Ureter (tissue), 1 donor: ENCODE measurements around the gene HES5. TPM values are rescaled to one million over a fixed set of nuclear protein-coding genes. Genes with fewer than 3 reads are reported as not detected.
"Not testable (repeated sequence)": the region's sequence is repeated elsewhere in the genome, so short reads cannot be mapped to it uniquely, and the experiment has no call there.

Experiments used
- DNase-seq: peaks from one replicate; pipeline ENCODE4 v3.0.0-alpha.2; 2020; ENCODE audit warnings: low spot score
- total RNA-seq: library from RNA; stranded (reverse); gene quantifications from one replicate; pipeline ENCODE4 v1.2.4, GENCODE V29; 2023
- donor health status: DM: yes; HTN: yes; CAD: no.

HES5 gene
- total RNA-seq, 1 donor from 2014 or later, result 0.57 TPM

DNA sequence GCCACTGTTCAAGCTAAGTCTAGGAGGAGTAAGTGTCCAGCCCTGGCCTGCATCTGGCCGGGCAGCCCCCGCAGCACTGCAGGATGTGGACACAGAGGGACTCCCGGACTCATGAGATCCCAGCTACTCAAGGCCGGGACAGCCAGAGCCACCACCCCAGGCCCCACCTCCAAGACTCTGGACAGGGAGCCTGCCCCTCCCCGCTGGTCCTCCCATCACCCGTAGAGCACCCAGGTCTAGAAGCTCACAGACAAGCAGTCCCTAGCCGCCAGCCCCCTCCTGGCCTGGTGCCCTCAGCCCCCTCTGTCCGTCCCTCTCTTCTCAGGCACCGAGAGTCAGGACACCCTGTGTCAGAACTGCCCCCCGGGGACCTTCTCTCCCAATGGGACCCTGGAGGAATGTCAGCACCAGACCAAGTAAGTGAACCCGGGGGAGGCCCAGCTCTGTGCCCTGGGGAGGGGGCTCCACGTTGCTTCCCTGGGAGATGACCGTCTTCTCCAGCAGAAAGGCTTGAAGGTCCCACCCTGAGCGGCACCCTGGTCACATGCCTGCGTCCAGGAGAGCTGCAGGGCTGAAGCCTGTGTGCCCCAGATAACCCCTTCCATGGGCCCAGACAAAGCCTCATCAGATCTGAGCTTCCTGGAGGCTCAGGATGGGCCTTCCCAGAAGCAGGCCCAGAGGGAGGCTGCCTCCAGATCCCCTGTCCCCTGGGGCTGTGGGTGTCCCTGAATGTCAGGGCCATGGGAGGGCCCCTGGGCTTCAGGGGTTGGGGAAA, 30.4 kb upstream of the HES5 start:
- no peak for DNase-seq

DNA sequence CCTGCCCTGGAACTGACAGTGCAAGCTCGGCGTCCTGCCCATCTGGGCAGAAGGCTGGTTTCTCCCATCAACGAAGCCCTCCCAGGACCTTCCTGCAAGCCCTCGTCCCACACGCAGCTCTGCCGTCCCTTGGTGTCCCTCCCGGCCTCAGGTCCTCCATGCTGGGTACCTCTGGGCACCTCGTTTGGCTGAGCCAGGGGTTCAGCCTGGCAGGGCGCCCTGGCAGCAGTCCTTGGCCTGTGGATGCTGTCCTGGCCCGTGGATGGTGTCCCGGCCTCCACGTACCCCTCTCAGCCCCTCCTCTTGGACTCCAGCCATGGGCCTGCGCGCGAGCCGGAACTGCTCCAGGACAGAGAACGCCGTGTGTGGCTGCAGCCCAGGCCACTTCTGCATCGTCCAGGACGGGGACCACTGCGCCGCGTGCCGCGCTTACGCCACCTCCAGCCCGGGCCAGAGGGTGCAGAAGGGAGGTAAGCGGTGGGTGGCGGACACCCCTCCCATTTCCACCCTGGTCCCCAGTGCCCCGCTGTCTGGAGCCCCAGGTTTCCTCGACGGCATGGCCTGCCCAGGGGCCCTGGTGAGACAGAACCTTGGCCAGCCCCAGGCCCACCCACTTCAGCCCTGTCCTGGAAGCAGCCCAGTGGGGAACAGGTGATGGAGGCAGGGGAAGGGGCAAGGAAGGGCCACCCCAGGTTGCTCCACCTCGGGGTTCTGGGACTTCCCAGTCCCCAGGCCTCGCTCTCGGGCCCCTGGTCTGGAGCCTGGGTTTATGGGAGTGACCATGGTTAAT, 29.6 kb upstream of the HES5 start:
- no peak for DNase-seq

DNA sequence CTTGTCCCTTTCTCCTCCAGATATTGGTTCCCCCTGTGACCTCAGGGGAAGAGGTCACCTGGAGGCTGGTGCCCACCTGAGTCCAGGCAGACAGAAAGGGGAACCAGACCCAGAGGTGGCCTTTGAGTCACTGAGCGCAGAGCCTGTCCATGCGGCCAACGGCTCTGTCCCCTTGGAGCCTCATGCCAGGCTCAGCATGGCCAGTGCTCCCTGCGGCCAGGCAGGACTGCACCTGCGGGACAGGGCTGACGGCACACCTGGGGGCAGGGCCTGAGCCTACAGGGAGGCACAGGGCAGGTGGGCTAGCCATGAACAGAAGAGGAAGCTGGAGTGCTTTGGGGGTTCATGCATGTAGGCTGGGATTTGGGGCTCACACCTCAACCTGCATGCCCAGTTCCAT, 28.8 kb upstream of the HES5 start:
- no peak for DNase-seq

DNA sequence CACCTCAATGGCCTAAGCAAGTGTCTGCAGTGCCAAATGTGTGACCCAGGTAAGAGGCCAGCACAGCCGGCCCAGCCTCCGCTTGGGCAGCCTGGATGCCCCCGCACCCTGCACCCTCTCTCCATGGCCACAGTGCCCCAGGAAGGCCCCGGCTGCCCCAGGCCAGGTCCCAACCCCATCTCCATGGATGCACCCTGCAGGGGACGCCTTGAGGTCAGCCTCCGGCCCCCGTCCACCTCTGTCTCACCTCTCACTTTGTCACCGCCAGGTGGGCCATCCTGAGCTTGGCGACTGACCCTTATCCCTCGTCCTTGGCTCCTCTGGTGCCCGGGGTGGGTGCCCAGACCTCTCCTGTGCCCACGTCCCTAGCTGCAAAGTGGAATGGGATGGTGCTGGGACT, 28.4 kb upstream of the HES5 start:
- DNase-seq, result no peak

DNA sequence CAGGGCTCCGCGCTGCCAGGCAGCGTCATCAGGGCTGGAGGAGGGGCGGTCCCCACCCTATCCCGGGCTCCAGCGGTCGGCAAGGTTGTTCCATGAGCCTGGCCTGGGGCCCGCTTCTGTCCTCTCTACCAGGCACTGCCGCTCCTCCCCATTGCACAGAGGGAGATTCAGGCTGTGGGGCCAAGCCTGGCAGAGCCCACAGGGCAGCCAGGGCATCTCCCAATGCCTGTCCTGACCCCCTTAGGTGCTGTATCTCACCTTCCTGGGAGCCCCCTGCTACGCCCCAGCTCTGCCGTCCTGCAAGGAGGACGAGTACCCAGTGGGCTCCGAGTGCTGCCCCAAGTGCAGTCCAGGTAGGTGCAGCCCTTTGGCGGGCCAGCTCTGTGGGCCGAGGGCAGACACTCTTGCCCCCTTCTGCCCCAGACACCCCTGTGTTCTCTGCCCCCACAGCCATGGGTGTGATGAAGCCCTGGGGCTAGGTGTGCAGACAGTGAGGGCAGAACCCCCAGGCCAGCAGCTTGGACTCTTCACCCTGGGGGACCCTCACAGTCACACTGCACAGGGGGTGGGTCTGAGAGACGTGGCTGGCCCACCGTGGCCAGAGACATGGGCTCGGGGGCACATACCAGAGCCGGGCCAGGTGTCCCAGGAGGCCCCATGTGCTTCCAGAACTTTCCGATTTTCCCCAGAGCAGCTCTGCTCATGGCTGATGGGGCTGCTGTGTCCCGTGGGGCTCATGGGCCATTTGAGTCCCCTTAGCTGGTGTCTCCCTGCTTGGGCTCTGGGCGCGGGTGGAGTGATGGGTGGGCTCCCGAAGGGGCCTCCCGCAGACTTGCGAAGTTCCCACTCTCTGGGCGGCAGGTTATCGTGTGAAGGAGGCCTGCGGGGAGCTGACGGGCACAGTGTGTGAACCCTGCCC, 27.7 kb upstream of the HES5 start:
- no peak for DNase-seq

DNA sequence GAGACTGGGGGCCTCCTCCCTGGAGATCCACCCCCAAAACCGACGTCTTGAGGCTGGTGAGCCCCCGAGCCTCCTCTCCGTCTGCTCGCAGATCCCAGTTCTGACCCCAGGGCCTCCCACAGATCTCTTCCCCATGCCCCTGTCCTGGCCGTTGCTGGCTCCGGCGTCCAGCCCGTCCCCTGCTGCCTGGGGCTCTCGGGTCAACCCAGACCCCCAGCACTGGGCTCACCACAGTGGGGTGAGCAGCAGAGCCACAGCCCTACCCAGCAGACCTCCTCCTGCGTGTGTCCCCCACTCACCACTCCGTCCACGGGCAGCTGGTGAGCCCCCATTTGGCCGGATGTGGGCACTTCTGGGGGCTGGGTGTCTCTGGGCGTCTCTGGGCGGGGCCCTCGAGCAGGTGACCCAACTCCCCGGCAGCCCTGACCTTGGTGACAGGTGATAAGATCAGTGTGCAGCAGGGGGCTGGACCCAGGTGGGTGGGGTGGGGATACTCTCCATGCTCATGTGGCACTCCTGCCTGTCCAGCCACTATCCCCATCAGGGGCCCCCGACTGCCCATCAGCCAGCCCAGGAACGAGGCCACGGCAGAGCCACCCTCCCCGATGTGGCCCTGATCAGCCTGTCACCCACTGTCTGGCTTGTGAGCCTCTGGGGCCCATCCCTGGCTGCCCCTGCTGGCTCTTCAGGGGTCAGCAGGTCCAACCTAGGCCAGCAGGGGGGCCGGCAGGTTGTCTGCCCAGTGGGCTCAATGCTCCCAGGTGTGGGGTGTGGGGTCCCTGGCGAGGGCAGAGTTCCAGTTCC, 26.8 kb upstream of the HES5 start:
- peak; percentile 78 for DNase-seq

DNA sequence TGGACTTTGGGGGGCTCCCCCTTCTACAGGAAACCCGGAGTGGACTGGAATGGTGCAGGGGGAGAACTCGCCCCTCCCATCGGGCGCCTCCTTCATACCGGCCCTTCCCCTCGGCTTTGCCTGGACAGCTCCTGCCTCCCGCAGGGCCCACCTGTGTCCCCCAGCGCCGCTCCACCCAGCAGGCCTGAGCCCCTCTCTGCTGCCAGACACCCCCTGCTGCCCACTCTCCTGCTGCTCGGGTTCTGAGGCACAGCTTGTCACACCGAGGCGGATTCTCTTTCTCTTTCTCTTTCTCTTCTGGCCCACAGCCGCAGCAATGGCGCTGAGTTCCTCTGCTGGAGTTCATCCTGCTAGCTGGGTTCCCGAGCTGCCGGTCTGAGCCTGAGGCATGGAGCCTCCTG, 26.2 kb upstream of the HES5 start, which contains the start of gene TNFRSF14:
TSS of gene TNFRSF14 (plus strand) at position 95 of the 401 bp plus-strand sequence. CDS start at position 389, 294 bp downstream.
- peak; percentile 81 for DNase-seq

DNA sequence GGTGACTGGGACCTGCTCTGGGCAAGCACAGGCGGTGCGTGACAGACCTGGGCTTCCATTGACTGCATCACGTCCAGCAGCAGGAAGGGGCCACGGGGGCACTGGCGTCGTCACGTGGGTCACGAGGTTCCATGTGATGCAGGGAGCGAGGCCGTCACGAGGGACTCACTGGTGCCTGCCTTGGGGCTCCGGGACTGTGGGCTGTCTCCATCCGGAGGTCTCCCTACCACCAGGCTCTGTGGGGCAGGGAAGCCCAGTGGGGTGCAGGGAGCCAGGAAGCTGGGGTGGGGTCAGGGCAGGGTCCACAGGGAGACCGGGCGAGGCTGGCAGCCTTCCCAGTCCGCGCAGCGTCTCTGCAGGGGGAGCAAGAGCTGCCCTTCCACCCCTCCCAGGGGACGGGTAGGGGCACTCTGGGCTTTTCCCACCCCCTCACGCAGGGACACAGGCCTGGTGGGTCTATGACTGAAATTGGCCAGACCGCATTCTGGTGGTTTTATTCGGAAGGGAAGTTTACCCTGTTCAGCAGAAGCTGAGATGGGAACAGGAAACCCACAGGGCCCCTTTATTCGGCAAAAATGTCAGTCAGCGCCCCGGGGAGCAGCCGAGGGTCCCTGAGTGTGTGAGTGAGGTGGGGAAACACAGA, 25.7 kb upstream of the HES5 start:
- DNase-seq, result peak; percentile 94

DNA sequence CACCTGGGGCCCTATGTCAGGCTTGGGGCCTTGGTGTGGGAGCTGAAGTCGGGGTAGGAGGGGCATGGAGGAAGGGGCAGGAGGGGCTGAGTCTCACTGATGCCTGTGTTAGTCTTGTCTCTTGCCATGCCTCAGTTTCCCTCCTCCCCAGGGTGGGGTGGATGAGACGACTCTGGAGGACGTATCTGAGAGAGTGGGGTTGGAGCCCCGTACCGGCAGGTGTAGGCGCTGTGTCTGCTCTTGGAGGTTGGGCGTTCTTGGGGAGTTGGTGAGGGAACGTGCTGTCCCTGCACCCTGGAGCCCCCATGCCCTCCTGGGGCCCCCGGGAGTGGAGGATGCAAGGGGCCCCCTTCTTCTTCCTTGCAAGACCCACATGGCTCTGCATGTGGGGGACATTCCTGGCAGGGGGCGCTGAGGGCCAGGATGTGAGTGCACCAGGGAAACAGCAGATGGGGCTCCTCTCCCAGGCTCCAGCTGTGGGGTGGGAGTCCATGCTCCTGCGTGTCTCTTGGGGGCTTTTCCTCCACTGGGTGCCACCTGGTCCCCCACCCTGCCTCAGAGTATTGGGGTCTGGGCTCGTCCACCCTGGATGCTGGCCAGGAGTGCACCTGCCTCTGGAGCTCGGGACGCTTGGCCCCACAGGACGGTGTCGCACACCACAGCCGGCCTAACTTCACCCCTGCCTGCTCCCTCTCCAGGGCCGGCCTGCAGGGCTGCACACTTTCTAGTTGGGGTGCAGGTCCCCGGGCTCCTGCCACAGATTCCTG, 24.7 kb upstream of the HES5 start:
- DNase-seq, result no peak

DNA sequence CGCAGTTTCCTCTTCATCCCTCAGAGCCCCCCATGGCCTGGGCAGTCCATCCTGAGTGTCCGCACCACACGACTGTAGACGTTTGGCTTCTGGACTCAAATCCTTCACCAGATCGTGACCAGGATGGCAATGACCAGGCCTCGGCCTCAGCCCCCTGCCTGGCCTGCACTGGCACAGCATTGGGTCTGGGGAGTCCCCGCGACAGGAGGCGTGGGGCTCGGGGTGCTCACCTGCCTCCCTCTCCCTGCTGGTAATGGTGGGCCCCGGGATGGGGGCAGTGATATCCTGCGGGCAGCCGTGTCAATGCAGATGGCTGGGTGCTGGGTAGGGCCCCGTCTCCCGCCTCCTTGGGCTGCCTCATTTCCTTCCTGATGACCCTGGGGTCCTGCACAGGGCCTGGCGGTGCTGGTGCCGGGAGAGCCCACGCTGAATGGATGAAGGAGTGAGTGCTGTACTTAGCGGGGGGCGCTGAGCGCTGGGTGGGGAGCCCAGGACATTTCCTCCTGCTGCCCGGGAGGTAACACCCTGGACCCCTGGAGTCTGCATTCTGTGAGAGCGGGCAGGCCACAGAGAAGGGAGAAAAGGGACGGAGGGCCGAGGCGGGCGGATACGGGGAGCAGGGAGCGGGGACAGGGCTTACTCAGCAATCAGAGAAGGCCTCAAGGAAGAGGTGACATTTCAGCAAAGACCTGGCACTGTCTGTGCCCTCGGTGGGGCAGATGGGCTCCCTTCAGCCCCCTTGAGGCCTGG, 24.0 kb upstream of the HES5 start:
- no peak for DNase-seq

DNA sequence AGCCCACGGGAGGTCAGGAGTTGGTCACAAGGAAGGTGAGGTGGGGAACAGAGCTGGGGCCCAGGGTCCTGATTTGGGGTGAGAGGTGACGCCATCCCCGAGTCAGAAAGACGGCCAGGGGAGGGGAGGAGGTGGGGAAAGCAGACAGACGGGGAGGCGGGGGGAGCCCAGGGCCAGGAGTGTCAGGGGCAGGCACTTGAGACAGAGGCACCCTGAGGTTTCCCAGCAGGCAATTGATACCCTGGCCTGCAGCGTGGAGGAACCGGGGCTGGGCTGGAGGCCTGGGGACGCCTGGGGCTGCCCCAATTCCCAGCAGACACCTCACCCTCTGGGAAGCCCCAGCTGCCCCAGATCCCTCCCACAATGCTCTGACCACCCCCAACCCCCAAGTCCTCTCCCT, 23.0 kb upstream of the HES5 start:
- DNase-seq, result not testable (repeated sequence)

DNA sequence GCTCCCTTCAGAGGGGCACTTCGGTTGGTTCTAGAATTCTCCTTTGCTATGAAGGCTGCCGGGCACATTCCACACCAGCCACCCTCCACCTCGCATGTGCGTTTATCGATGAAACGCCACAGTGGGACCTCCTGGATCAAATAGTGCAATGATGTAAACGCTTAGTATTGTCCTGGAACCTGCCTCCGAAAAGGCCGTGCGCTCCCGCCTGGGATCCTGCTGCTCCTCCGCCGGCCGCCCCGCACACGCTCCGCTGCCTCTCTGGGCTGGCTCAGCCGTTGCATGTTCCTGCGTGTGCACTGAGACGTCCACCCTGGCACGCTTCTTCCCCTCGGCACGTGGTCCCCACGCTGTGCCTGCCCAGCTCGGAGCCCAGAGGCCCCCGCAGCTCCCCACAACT, 22.1 kb upstream of the HES5 start:
- DNase-seq, result no peak

DNA sequence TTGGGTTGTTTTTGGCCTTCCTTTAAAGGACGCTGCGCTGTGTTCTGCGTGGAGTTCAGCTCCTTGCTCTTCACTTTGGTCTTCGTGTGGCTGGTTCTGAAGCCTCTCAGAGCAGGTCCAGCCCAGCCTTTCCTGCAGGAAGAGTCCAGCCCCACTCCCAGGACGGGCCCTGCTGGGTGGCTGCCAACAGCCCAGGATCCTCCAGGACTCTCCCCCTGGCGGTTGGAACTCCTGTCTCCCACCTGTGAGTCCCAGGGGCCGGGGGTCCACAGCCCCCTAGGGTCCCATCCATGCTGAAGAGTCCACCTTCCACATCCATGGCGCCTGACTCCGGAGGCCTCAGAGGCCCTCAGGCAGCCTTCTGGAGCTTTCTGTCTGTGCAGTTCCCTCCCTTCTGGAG, 21.5 kb upstream of the HES5 start:
- not testable (repeated sequence) for DNase-seq

DNA sequence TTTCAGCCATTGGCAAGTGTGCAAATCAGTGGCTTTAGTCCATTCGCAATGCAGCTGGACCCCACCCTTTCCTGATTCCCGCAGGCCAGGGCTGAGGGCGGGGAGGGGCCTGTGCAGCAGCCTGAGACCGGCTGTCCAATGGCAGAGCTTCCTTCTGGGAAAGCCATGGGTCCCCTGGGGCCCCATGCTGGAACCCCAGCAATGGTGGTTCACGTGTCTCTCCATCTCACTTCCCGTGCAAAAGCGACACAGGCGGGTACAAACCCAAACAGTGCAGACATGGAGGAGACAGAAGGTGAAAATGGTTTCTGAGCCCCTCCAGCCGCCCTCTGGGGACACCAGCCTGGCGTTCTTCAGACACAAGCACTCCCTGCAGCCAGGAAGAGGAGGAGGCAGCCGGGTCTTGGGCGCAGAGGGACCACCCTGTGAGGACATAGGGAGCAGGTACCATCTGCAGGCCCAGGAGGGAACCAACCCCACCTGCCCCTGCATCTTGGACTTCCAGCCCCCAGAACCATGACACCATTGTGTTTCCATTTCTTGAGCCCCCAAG, 20.3 kb upstream of the HES5 start:
- DNase-seq, result not testable (repeated sequence)

DNA sequence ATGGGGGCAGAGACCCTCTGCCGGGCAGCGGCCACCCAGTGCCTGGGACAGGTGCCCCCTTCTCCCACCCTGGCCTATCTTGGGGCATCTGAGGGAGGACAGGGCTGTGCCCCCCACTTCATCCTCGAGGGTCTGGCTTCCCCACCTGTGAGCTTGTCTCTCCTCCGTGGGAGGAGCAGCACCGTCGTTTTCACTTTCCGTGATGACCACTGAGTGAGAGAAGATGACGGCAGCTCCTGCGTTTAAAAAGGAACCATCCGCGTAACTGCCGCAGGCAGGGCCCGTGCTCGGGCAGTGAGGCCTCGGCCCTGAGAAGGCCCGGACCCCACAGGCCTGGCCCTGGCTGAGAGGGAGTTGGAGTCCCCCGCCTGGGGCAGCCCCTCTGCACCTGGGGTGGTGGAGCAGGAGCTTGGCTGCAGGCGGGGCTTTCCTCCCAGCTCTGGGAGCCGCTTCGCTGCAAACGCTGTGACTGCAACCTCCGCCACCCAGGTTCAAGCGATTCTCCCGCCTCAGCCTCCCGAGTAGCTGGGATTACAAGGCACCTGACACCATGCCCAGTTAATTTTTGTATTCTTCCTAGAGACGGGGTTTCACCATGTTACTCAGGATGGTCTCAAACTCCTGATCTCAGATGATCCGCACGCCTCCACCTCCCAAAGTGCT, 19.4 kb upstream of the HES5 start:
- DNase-seq, result not testable (repeated sequence)

DNA sequence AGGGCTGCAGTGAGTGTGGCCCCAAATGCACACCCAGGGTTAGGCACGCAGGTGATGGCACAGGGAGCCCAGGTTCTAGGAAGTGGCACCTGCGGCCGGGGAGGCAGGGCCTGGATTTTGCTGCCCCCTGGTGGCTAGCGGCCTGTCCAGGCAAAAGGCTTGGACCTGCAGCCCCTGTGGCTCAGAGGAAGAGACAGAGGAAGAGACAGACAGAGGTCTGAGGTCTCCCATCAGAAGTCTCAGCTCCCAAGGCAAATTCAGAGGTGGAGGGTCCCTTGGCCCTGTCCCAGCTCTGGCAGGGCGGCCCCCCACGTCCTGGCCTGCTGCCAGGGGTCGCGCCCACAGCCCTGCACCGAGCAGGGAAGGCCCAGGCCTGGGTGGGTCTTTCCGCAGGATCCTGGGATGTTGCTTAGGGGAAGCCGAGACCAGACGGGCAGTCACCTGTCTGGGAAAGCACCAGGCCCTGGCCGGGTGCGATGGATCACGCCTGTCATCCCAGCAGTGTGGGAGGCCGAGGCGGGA, 18.1 kb upstream of the HES5 start:
- DNase-seq, result peak; percentile 92

DNA sequence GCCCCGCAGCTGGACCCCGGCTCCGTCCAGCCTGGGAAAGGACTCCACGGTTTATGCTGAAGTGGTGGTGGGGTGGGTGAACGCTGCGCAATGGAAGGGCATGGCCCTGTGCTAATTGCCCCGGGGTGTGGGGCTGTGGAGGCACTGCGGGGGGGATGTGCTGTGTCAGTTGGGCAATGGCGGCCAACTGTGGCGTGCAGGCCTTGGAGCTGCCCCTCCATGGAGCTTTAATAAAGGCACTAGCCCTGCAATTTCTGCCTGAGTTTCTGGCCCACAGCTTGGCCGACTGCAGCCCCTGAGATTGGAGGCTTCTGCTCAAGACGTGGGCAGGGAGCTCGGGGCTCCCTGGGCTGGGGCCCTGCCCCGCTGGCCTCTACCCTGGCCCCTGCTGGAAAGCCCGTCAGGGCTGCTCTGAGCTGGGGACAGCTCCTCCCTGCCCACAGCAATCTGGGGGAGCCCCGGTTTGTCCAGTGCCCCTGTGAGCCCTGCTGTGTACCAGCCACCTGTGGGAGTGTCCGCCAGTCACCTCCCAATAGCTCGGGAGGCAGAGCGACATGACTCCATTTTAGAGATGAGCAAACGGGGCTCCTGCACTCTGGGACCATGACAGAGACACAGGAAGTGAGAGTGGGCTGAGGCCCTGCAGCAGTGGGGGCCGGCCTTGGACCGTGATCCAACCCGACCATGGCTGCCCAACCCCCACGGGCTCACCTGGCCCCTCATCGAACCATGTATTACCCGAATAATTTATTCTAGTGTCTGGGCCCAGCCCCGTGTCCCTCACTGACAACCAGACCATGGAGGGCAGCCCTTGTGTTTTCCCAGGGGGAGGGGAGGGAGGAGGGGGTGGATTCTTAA, 17.4 kb upstream of the HES5 start:
- DNase-seq, result no peak
